HFF-Myc (cell line): ENCODE data around the gene TFF1.
A peak's percentile ranks its signal among the peaks of the same experiment; 100 is the strongest.

ENCODE experiments used
- DNase-seq: peaks from one replicate; pipeline ENCODE4 v3.0.0-alpha.2; 2011; ENCODE audit warnings: low read depth; ENCODE audit errors: extremely low read depth
- H3K4me3 ChIP-seq: replicated peaks from 2 replicates; pipeline ENCODE4 v1.5.1; 2011; ENCODE audit warnings: low read depth, mild to moderate bottlenecking, control low read depth, low read length
- TF ChIP-seq, protein P1 (sequence below): IDR thresholded peaks from 2 replicates; pipeline ENCODE4 v1.5.1; 2012; ENCODE audit warnings: mild to moderate bottlenecking, low read depth, low read length, control low read depth; ENCODE audit errors: missing control alignments

Gene TFF1

GRCh38 chr21:42343101-42343500 lies 23.2 kb downstream of the TFF1 start:
- no peak for DNase-seq
- TF ChIP-seq, protein P1, sequence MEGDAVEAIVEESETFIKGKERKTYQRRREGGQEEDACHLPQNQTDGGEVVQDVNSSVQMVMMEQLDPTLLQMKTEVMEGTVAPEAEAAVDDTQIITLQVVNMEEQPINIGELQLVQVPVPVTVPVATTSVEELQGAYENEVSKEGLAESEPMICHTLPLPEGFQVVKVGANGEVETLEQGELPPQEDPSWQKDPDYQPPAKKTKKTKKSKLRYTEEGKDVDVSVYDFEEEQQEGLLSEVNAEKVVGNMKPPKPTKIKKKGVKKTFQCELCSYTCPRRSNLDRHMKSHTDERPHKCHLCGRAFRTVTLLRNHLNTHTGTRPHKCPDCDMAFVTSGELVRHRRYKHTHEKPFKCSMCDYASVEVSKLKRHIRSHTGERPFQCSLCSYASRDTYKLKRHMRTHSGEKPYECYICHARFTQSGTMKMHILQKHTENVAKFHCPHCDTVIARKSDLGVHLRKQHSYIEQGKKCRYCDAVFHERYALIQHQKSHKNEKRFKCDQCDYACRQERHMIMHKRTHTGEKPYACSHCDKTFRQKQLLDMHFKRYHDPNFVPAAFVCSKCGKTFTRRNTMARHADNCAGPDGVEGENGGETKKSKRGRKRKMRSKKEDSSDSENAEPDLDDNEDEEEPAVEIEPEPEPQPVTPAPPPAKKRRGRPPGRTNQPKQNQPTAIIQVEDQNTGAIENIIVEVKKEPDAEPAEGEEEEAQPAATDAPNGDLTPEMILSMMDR: no peak
- H3K4me3 ChIP-seq: no peak overlapping the region

GRCh38 chr21:42341776-42342542 lies 24.4 kb downstream of the TFF1 start:
- TF ChIP-seq, protein P1: no peak
- DNase-seq: no peak
- H3K4me3 ChIP-seq: no peak overlapping the region

DNA sequence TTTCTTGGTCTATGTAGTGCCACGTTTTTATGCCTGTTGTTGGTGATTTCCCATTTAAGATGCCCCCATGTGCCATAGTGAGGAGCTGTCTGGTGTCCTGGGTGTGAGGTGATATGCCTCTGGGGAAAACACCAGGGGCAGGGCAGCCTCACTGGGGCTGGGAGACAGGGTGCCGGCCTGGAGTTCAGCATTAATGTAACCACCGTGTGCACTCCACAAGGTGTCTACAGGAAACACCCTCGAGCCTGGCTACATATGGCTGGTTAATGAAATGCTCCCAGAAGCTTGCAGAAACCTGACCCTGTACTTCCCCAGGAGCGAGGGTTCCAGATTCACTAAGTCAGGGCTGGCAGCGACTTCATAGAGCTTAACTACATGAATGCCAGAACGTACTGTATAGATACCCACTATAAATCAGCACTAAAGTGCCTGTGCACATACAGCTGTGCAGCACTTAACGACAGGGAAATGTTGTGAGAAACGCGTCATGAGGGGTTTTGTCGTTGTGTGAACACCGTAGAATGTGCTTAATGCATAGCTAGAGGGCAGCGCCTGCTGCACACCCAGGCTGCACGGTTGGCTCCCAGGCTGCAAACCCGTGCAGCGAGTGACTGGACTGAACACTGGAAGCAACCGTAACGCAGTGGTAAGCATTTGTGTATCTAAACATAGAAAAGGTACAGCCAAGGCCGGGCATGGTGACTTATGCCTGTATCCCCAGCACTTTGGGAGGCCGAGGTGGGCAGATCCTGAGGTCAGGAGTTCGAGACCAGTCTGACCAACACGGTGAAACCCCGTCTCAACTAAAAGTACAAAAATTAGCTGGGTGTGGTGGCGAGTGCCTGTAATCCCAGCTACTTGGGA lies 25.9 kb downstream of the TFF1 start:
- no peak overlapping the region for H3K4me3 ChIP-seq
- no peak for DNase-seq
- TF ChIP-seq, protein P1: no peak

- TF ChIP-seq, protein P1: no peak
- DNase-seq: no peak
- no peak overlapping the region for H3K4me3 ChIP-seq
These were observed 27.3 kb downstream of the TFF1 start for GRCh38 chr21:42338729-42339715.

DNA sequence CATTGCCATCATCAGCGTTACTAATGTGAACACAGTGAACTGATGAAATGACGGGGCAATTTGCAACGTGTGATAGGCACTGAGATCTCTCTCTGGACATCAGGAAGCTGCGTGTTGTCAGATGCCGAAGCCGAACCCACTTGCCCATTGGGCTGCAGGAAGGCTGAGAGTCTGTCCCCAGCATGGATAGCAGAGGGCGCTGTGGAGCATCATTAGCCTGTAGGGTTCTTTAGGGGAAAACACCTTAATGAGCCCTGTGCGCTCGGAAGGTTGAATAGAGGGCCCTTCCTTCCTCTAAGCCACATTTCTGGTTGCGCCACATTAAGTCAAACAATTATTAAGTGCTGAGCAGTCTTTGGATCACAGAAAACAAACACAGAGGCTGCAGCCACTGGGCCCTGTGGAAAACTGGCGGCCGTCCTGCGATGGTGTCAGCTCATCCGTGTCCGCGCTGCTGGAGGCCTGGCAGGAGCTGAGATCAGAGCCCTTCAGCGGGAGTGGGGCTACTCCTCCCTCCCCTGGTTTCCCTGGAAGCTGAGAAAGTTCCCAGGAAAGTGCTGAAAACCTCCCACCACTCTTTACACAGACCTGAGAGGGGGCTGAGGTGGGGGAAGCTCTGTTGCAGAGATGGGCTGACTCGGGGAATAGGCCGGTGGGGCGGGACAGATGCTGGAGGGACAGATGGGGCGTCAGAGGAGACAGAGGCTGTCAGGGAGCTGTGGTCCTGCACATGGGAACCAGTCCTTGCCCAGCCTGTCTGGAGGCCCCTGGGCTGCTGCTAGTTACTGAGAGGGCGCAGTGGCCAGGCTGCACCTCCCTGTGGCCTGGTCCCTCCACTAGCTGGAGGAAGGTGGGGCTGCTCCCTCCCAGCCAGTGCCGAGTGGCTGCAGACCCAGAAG lies 28.3 kb downstream of the TFF1 start:
- TF ChIP-seq, protein P1: peak; percentile 61
- peak; percentile 2 for DNase-seq
- no peak overlapping the region for H3K4me3 ChIP-seq
